Endodermal cell (in vitro differentiated cells): ENCODE data around the gene TBXAS1. TPM values are rescaled to one million over a fixed set of nuclear protein-coding genes. Genes with fewer than 3 reads are reported as not detected.

Experiments used
- DNase-seq: peaks from one replicate; pipeline ENCODE4 v3.0.0-alpha.2; 2017
- H3K27ac ChIP-seq: 2 replicates; pipeline ENCODE4 v1.5.1; 2013; ENCODE audit warnings: mild to moderate bottlenecking, low read depth, low read length, moderate library complexity
- H3K27me3 ChIP-seq: 2 replicates; pipeline ENCODE4 v1.6.1; 2013; ENCODE audit warnings: mild to moderate bottlenecking, low read length, moderate library complexity; ENCODE audit not compliant: insufficient read depth, control insufficient read depth, poor library complexity, severe bottlenecking
- H3K36me3 ChIP-seq: 2 replicates; pipeline ENCODE4 v1.7.0; 2013; ENCODE audit warnings: mild to moderate bottlenecking, low read length, moderate library complexity; ENCODE audit not compliant: control insufficient read depth, insufficient read depth
- H3K4me1 ChIP-seq: one replicate; pipeline ENCODE4 v1.7.0; 2013; ENCODE audit warnings: low read length; ENCODE audit not compliant: control insufficient read depth, insufficient read depth
- H3K4me3 ChIP-seq: 2 replicates; pipeline ENCODE4 v1.5.1; 2013; ENCODE audit warnings: mild to moderate bottlenecking, low read length, moderate library complexity
- H3K9ac ChIP-seq: 2 replicates; pipeline ENCODE4 v1.6.1; 2013; ENCODE audit warnings: mild to moderate bottlenecking, low read length, moderate library complexity; ENCODE audit not compliant: poor library complexity, severe bottlenecking; ENCODE audit errors: extremely low read depth
- H3K9me3 ChIP-seq: 2 replicates; pipeline ENCODE4 v1.6.1; 2013; ENCODE audit warnings: mild to moderate bottlenecking, low read length, moderate library complexity; ENCODE audit not compliant: control insufficient read depth
- H3K27ac Mint-ChIP-seq: 2 replicates; pipeline ENCODE4 v1.8.0; 2020; ENCODE audit warnings: mixed read lengths
- H3K27me3 Mint-ChIP-seq: 2 replicates; pipeline ENCODE4 v1.8.0; 2021; ENCODE audit warnings: mild to moderate bottlenecking, mixed read lengths; ENCODE audit not compliant: insufficient read depth
- H3K36me3 Mint-ChIP-seq: 2 replicates; pipeline ENCODE4 v1.8.0; 2020; ENCODE audit warnings: low read depth, mixed read lengths
- H3K4me1 Mint-ChIP-seq: 2 replicates; pipeline ENCODE4 v1.8.0; 2020; ENCODE audit warnings: mixed read lengths
- H3K4me3 Mint-ChIP-seq: 2 replicates; pipeline ENCODE4 v1.8.0; 2020; ENCODE audit warnings: mild to moderate bottlenecking, moderate library complexity, mixed read lengths
- H3K9me3 Mint-ChIP-seq: 2 replicates; pipeline ENCODE4 v1.8.0; 2020; ENCODE audit warnings: mild to moderate bottlenecking, mixed read lengths
- CTCF ChIP-seq: fragments of 200-600 bp; sonication (generic); conservative IDR thresholded peaks from 2 replicates; pipeline ENCODE4 v1.5.0; 2021; ENCODE audit warnings: antibody characterized with exemption, mild to moderate bottlenecking
- WGBS, 2 experiments: methylation state at CpG; one replicate each; pipeline versions ENCODE4 v1.1.5 to v1.1.7; 2013; ENCODE audit warnings: missing lambda C conversion rate in 2 of 2, mixed read lengths in 1 of 2; ENCODE audit not compliant: insufficient coverage in 1 of 2, insufficient read length in 1 of 2; 5-methylcytosine and 5-hydroxymethylcytosine counted together
- total RNA-seq, 2 donors: library from RNA; stranded (reverse); fragmentation: NEBNext Ultra II Directional in 1 of 2; extraction: Animal tissue kit (Norgen Biotek cat#: 25700) in 1 of 2; gene quantifications; 2 replicates in 1 of 2; 3 replicates in 1 of 2; pipeline ENCODE4 v1.2.1, GENCODE V29; 2021

Gene TBXAS1
- total RNA-seq, 2 donors from 2014 or later = 7.6 to 13.5 TPM

- no peak overlapping the region for H3K27ac Mint-ChIP-seq
- 93 to 100% methylated on average over 2 to 6 of the region's 6 CpGs for WGBS, 2 experiments
- no peak overlapping the region for H3K4me3 Mint-ChIP-seq
- H3K36me3 Mint-ChIP-seq = no peaks in the 10 kb centered on the region
- Histone ChIP-seq H3K9me3 (no peaks in the 10 kb centered on the region), H3K9ac (no peak overlapping the region), H3K27me3 (no peaks in the 10 kb centered on the region), H3K4me3 (no peak overlapping the region), H3K36me3 (no peaks in the 10 kb centered on the region), H3K27ac (no peak overlapping the region), H3K4me1 (peaks cover 3% of the 10 kb centered on the region)
- no peaks in the 10 kb centered on the region for H3K9me3 Mint-ChIP-seq
- H3K4me1 Mint-ChIP-seq = peaks cover 15% of the 10 kb centered on the region
- no peak for DNase-seq
- peaks cover 7% of the 10 kb centered on the region for H3K27me3 Mint-ChIP-seq
- no peak for TF ChIP-seq CTCF
Measured at GRCh38 chr7:139991911-139992310, 162.8 kb downstream of the TBXAS1 start.

GRCh38 chr7:139992353-139993044 lies 163.4 kb downstream of the TBXAS1 start:
- H3K9ac ChIP-seq = no peak overlapping the region
- WGBS, 2 experiments = 94 to 95% methylated on average over 6 to 14 of the region's 14 CpGs
- H3K27ac Mint-ChIP-seq = no peak overlapping the region
- peaks cover 3% of the 10 kb centered on the region for H3K4me1 ChIP-seq
- H3K4me1 Mint-ChIP-seq = peaks cover 15% of the 10 kb centered on the region
- no peaks in the 10 kb centered on the region for H3K9me3 Mint-ChIP-seq
- no peak for DNase-seq
- no peak for TF ChIP-seq CTCF
- no peak overlapping the region for H3K4me3 ChIP-seq
- H3K36me3 Mint-ChIP-seq = no peaks in the 10 kb centered on the region
- no peaks in the 10 kb centered on the region for H3K27me3 ChIP-seq
- no peak overlapping the region for H3K27ac ChIP-seq
- peaks cover 7% of the 10 kb centered on the region for H3K27me3 Mint-ChIP-seq
- no peaks in the 10 kb centered on the region for H3K36me3 ChIP-seq
- H3K9me3 ChIP-seq = no peaks in the 10 kb centered on the region
- H3K4me3 Mint-ChIP-seq = no peak overlapping the region

GRCh38 chr7:139993169-139993568 lies 164.1 kb downstream of the TBXAS1 start:
- no peaks in the 10 kb centered on the region for H3K36me3 ChIP-seq
- 91 to 96% methylated on average over 6 to 8 of the region's 8 CpGs for WGBS, 2 experiments
- H3K27me3 Mint-ChIP-seq = peaks cover 7% of the 10 kb centered on the region
- H3K27ac Mint-ChIP-seq = no peak overlapping the region
- no peaks in the 10 kb centered on the region for H3K36me3 Mint-ChIP-seq
- no peak overlapping the region for H3K4me3 Mint-ChIP-seq
- H3K9me3 ChIP-seq = no peaks in the 10 kb centered on the region
- no peak for DNase-seq
- H3K4me1 Mint-ChIP-seq = peaks cover 15% of the 10 kb centered on the region
- H3K4me1 ChIP-seq = peaks cover 3% of the 10 kb centered on the region
- H3K9me3 Mint-ChIP-seq = no peaks in the 10 kb centered on the region
- no peak overlapping the region for H3K4me3 ChIP-seq
- TF ChIP-seq CTCF = no peak
- H3K27ac ChIP-seq = no peak overlapping the region
- H3K9ac ChIP-seq = no peak overlapping the region
- no peaks in the 10 kb centered on the region for H3K27me3 ChIP-seq
